ENCODE measurements around the gene GPR18. TPM values are rescaled to one million over a fixed set of nuclear protein-coding genes. Genes with fewer than 3 reads are reported as not detected.

The GPR18 gene
- total RNA-seq, 1 experiment from 2014 or later, result not detected

- no TSS peak for BruUV-seq (replicated peaks)
- intact Hi-C loops (cut with micrococcal nuclease; ENCODE audit: unreplicated experiment), result no loop called here
- TF ChIP-seq EZH2 (IDR thresholded peaks at IDR 0.05; ENCODE audit: borderline replicate concordance, low read depth, low read length, poor library complexity, severe bottlenecking) (no peak), CTCF (conservative IDR thresholded peaks at IDR 0.05; ENCODE audit: low read depth, low read length) (no peak)
- no peaks in the 10 kb centered on the region for H3K27me3 ChIP-seq (replicated peaks; ENCODE audit: insufficient read depth, low read depth, low read length, poor library complexity)
- CTCF ChIA-PET, result no interaction called here
- H3K4me3 ChIP-seq (ENCODE audit: low read depth, low read length, poor library complexity, severe bottlenecking), result no peak overlapping the region
- no peaks in the 10 kb centered on the region for H3K4me1 ChIP-seq (ENCODE audit: insufficient read depth, low read length, poor library complexity, severe bottlenecking)
- DNase-seq (ENCODE audit: low spot score), result no peak
- H3K9me3 ChIP-seq (ENCODE audit: low read depth, low read length, poor library complexity, severe bottlenecking), result no peaks in the 10 kb centered on the region
- POLR2A ChIA-PET (ENCODE audit: low non-redundant PET), result no interaction called here
- H3K36me3 ChIP-seq (ENCODE audit: insufficient read depth, low read length, poor library complexity, severe bottlenecking), result no peaks in the 10 kb centered on the region
- no peak overlapping the region for H3K27ac ChIP-seq (ENCODE audit: low read depth, low read length, poor library complexity, severe bottlenecking)
Observed at GRCh38 chr13:99293178-99293577, 35.0 kb upstream of the GPR18 start.

- POLR2A ChIA-PET (ENCODE audit: low non-redundant PET), result no interaction called here
- Histone ChIP-seq H3K4me1 (ENCODE audit: insufficient read depth, low read length, poor library complexity, severe bottlenecking) (no peaks in the 10 kb centered on the region), H3K4me3 (ENCODE audit: low read depth, low read length, poor library complexity, severe bottlenecking) (no peak overlapping the region), H3K36me3 (ENCODE audit: insufficient read depth, low read length, poor library complexity, severe bottlenecking) (no peaks in the 10 kb centered on the region), H3K27ac (ENCODE audit: low read depth, low read length, poor library complexity, severe bottlenecking) (no peak overlapping the region), H3K27me3 (replicated peaks; ENCODE audit: insufficient read depth, low read depth, low read length, poor library complexity) (no peaks in the 10 kb centered on the region), H3K9me3 (ENCODE audit: low read depth, low read length, poor library complexity, severe bottlenecking) (no peaks in the 10 kb centered on the region)
- TF ChIP-seq CTCF (conservative IDR thresholded peaks at IDR 0.05; ENCODE audit: low read depth, low read length), result no peak
- DNase-seq (ENCODE audit: low spot score), result no peak
- CTCF ChIA-PET, result no interaction called here
- intact Hi-C loops (cut with micrococcal nuclease; ENCODE audit: unreplicated experiment), result no loop called here
- BruUV-seq (replicated peaks), result no TSS peak
Observed at GRCh38 chr13:99290894-99291293, 32.7 kb upstream of the GPR18 start.

- CTCF ChIA-PET, result no interaction called here
- Histone ChIP-seq H3K36me3 (ENCODE audit: insufficient read depth, low read length, poor library complexity, severe bottlenecking) (no peaks in the 10 kb centered on the region), H3K4me3 (ENCODE audit: low read depth, low read length, poor library complexity, severe bottlenecking) (no peak overlapping the region), H3K9me3 (ENCODE audit: low read depth, low read length, poor library complexity, severe bottlenecking) (no peaks in the 10 kb centered on the region), H3K4me1 (ENCODE audit: insufficient read depth, low read length, poor library complexity, severe bottlenecking) (no peaks in the 10 kb centered on the region), H3K27ac (ENCODE audit: low read depth, low read length, poor library complexity, severe bottlenecking) (no peak overlapping the region), H3K27me3 (replicated peaks; ENCODE audit: insufficient read depth, low read depth, low read length, poor library complexity) (no peaks in the 10 kb centered on the region)
- intact Hi-C loops (cut with micrococcal nuclease; ENCODE audit: unreplicated experiment), result no loop called here
- POLR2A ChIA-PET (ENCODE audit: low non-redundant PET), result no interaction called here
- BruUV-seq (replicated peaks), result no TSS peak
- no peak for TF ChIP-seq CTCF (conservative IDR thresholded peaks at IDR 0.05; ENCODE audit: low read depth, low read length)
- DNase-seq (ENCODE audit: low spot score), result no peak
Observed at GRCh38 chr13:99289674-99290337, 31.6 kb upstream of the GPR18 start.
